NT2/D1 (cell line): ENCODE data around the gene MTERF4.

Source experiments
- DNase-seq: peaks from one replicate; pipeline ENCODE4 v3.0.0-alpha.2; 2011; ENCODE audit warnings: low read depth, low spot score
- H3K27me3 ChIP-seq: 2 replicates; pipeline ENCODE4 v1.6.0; 2011; ENCODE audit warnings: mild to moderate bottlenecking; ENCODE audit not compliant: insufficient read length, insufficient read depth
- H3K36me3 ChIP-seq: 2 replicates; pipeline ENCODE4 v1.6.1; 2011; ENCODE audit warnings: mild to moderate bottlenecking, low read length, mixed read lengths; ENCODE audit not compliant: insufficient read depth, insufficient read length
- H3K4me1 ChIP-seq: 2 replicates; pipeline ENCODE4 v1.5.1; 2011; ENCODE audit not compliant: insufficient read depth, insufficient read length
- H3K4me3 ChIP-seq: 2 replicates; pipeline ENCODE4 v1.5.1; 2011; ENCODE audit warnings: low read depth; ENCODE audit not compliant: insufficient read length
- H3K9ac ChIP-seq: 2 replicates; pipeline ENCODE4 v1.6.0; 2011; ENCODE audit warnings: low read depth; ENCODE audit not compliant: insufficient read length
- H3K9me3 ChIP-seq: 2 replicates; pipeline ENCODE4 v1.5.1; 2011; ENCODE audit warnings: mild to moderate bottlenecking, low read length; ENCODE audit not compliant: insufficient read depth
- SUZ12 ChIP-seq: IDR thresholded peaks from 2 replicates; pipeline ENCODE4 v1.6.1; 2011; ENCODE audit not compliant: insufficient read length, insufficient read depth; ENCODE audit errors: extremely low read depth
- YY1 ChIP-seq: IDR thresholded peaks from 2 replicates; pipeline ENCODE4 v1.6.1; 2011; ENCODE audit not compliant: insufficient read length, insufficient read depth
- ZNF274 ChIP-seq: IDR thresholded peaks from 2 replicates; pipeline ENCODE4 v1.6.1; 2011; ENCODE audit warnings: mild to moderate bottlenecking, low read depth, low read length

Gene MTERF4

DNA sequence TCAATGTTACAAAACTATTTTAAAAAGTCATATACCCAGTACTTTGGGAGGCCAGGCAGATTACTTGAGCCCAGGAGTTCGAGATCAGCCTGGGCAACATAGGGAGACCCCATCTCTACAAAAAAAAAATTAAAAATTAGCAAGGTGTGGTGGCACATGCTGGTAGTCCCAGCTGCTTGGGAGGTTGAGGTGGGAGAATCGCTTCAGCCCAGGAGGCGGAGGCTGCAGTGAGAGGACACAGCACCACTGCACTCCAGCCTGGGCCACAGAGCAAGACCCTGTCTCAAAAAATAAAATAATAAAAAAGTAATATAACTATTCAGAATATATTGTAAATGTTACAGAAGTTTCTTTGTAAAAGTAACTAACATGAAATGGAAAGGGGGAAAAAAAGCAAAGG is 45.2 kb upstream of the MTERF4 start:
- no peak for TF ChIP-seq YY1
- TF ChIP-seq ZNF274 = no peak
- no peak for TF ChIP-seq SUZ12
- H3K9ac ChIP-seq = no peak overlapping the region
- no peaks in the 10 kb centered on the region for H3K9me3 ChIP-seq
- no peak overlapping the region for H3K4me3 ChIP-seq
- H3K36me3 ChIP-seq = peaks cover 7% of the 10 kb centered on the region
- H3K27me3 ChIP-seq = peaks cover 15% of the 10 kb centered on the region
- DNase-seq = no peak
- peaks cover 17% of the 10 kb centered on the region for H3K4me1 ChIP-seq

DNA sequence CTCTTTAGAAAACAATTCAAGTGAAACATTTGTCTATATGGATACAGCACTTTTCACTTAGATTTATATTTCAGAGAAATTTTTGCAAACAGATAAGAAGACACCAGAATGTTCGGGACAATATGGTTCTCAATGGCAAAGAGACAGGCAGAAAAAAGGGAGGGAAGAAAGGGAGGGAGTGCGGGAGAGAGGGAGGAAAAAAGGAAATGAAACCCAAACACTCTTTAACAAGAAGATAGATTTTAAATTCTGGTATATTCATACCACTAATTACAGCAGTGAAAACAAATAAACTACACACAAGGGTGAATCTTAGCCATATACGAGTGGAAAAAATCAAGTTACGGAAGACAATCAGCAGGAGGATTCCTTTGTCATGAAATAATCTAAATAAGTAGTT is 44.2 kb upstream of the MTERF4 start:
- TF ChIP-seq YY1 = no peak
- no peak for TF ChIP-seq SUZ12
- TF ChIP-seq ZNF274 = no peak
- no peaks in the 10 kb centered on the region for H3K9me3 ChIP-seq
- H3K36me3 ChIP-seq = peaks cover 12% of the 10 kb centered on the region
- no peak overlapping the region for H3K9ac ChIP-seq
- H3K27me3 ChIP-seq = peaks cover 15% of the 10 kb centered on the region
- no peak overlapping the region for H3K4me3 ChIP-seq
- H3K4me1 ChIP-seq = peaks cover 11% of the 10 kb centered on the region
- no peak for DNase-seq

DNA sequence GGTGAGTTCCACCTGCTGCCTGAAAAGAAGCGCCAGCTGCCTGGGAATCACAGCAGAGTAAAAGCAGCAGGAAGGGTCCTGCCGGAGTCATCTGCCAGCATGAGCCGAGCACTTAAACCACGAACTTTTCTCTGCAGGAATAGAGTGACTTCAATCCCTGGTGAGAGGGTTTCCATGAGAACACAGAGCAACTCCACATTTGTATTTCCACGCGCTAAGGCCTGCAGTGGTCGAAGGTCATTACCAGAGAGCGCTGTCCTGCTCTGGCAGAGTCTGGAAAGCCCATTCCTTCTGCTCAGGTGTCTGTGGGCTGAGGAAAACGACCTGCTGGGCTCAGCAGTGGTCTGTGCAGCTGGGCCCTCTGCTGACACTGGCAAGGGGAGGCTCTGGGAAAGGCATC is 40.5 kb upstream of the MTERF4 start:
- TF ChIP-seq SUZ12 = no peak
- no peak for TF ChIP-seq YY1
- no peak for TF ChIP-seq ZNF274
- Histone ChIP-seq H3K27me3 (peaks cover under 1% of the 10 kb centered on the region), H3K4me1 (no peaks in the 10 kb centered on the region), H3K4me3 (no peak overlapping the region), H3K9ac (no peak overlapping the region), H3K9me3 (no peaks in the 10 kb centered on the region), H3K36me3 (peaks cover 42% of the 10 kb centered on the region)
- DNase-seq = no peak

- no peak overlapping the region for H3K9ac ChIP-seq
- no peak for DNase-seq
- TF ChIP-seq SUZ12 (no peak), YY1 (no peak), ZNF274 (no peak)
- no peaks in the 10 kb centered on the region for H3K4me1 ChIP-seq
- H3K27me3 ChIP-seq = no peaks in the 10 kb centered on the region
- no peak overlapping the region for H3K4me3 ChIP-seq
- H3K36me3 ChIP-seq = peaks cover 47% of the 10 kb centered on the region
- no peaks in the 10 kb centered on the region for H3K9me3 ChIP-seq
These were observed 40.0 kb upstream of the MTERF4 start for GRCh38 chr2:241142063-241142462.

DNA sequence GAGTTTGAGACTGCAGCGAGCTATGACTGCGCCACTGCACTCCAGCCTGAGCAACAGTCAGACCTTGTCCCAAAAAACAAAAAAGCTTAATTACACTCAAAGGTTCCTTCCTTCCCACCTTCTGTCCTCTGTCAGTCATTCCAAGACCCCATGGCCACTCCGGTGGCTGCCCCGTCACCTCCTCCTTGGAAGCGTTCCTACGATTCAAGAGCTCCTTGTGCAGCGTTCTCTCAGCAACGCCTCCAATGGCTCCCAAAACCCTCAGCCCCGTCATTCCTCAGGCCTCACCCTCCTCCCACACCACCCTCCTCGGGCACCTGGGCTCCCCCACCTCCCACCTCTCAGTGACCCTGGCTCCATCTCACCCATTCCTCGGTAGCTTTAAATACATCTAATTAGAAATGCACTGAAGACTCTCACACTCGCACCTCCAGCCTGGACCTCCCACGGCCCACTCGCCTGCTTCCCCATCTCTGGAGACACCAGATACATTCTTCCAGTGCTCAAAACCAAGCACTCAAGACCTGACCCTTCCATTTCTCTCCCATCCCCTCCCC is 39.2 kb upstream of the MTERF4 start:
- Histone ChIP-seq H3K9ac (no peak overlapping the region), H3K36me3 (peaks cover 54% of the 10 kb centered on the region), H3K27me3 (no peaks in the 10 kb centered on the region), H3K4me3 (no peak overlapping the region), H3K4me1 (no peaks in the 10 kb centered on the region), H3K9me3 (no peaks in the 10 kb centered on the region)
- no peak for DNase-seq
- TF ChIP-seq SUZ12 = no peak
- no peak for TF ChIP-seq YY1
- TF ChIP-seq ZNF274 = no peak

GRCh38 chr2:241140445-241140840 is 38.4 kb upstream of the MTERF4 start:
- H3K36me3 ChIP-seq = peaks cover 62% of the 10 kb centered on the region
- H3K9ac ChIP-seq = no peak overlapping the region
- no peak for TF ChIP-seq YY1
- TF ChIP-seq SUZ12 = no peak
- no peak for TF ChIP-seq ZNF274
- H3K4me3 ChIP-seq = no peak overlapping the region
- H3K9me3 ChIP-seq = no peaks in the 10 kb centered on the region
- no peak for DNase-seq
- no peaks in the 10 kb centered on the region for H3K4me1 ChIP-seq
- H3K27me3 ChIP-seq = no peaks in the 10 kb centered on the region

DNA sequence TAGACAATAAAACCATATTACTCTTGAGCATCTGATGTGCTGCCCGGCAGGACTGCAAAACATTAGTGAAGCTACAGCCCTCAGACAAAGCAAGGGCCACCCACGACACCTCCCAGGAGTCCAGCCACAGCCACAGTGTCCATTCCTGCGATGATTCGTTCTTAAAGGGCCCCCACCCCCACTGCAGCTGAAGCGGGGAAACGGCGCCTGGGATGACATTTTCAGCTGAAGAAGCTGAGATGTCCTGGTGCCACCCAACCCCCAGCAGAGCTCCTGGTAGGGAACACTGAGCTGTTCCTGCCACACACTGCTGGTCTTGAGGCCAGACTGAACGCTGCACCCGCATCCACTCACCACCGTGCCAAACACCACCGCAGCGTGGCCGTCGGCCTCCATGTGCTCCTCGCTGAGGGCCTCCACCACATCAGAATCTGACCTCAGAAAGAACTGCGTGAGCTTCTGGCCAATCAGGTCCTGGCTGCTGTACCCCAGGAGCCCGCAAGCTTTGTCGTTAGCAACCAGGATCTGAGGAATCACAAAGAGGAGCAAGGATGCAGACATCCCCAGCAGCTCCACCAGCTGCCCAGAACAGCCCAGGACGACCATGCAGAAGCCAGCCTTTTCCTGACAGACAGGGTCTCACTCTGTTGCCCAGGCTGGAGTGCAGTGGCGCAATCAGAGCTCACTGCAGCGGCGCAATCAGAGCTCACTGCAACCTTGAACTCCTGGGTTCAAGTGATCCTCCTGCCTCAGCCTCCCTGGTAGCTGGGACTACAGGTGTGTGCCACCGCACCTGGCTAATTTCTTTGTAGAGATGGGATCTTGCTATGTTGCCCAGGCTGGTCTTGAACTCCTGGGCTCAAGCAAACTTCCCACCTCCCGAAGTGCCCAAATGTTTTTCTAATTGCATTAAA is 37.7 kb upstream of the MTERF4 start:
- Histone ChIP-seq H3K9ac (no peak overlapping the region), H3K36me3 (peaks cover 66% of the 10 kb centered on the region), H3K4me3 (no peak overlapping the region), H3K4me1 (no peaks in the 10 kb centered on the region), H3K9me3 (no peaks in the 10 kb centered on the region), H3K27me3 (no peaks in the 10 kb centered on the region)
- TF ChIP-seq YY1 (no peak), ZNF274 (no peak), SUZ12 (no peak)
- no peak for DNase-seq
